Smooth muscle cell (in vitro differentiated cells): Measurements from ENCODE around the gene NRTN. TPM values are rescaled to one million over a fixed set of nuclear protein-coding genes. Genes with fewer than 3 reads are reported as not detected.

Experiments
- DNase-seq: peaks from one replicate; lab custom pipeline; 2025; ENCODE audit not compliant: unreplicated experiment; lab: John Stamatoyannopoulos, UW
- H2AFZ ChIP-seq: fragments of 200-600 bp; sonication (generic); 2 replicates; pipeline ENCODE4 v1.6.0; 2016; ENCODE audit warnings: antibody characterized with exemption, low read depth, mild to moderate bottlenecking
- H3F3A ChIP-seq: fragments of 200-600 bp; sonication (generic); 2 replicates; pipeline ENCODE4 v1.6.0; 2017; ENCODE audit warnings: antibody characterized with exemption, low read depth
- H3K27ac ChIP-seq: fragments of 200-600 bp; sonication (generic); 2 replicates; pipeline ENCODE4 v1.5.1; 2016; ENCODE audit warnings: low read depth, mild to moderate bottlenecking
- H3K27me3 ChIP-seq: fragments of 200-600 bp; sonication (generic); 2 replicates; pipeline ENCODE4 v1.6.1; 2016; ENCODE audit warnings: low read depth, mild to moderate bottlenecking
- H3K36me3 ChIP-seq: fragments of 200-600 bp; sonication (generic); 2 replicates; pipeline ENCODE4 v1.5.1; 2016; ENCODE audit warnings: low read depth
- H3K4me1 ChIP-seq: fragments of 200-600 bp; sonication (generic); 2 replicates; pipeline ENCODE4 v1.5.1; 2016; ENCODE audit warnings: low read depth
- H3K4me2 ChIP-seq: fragments of 200-600 bp; sonication (generic); 2 replicates; pipeline ENCODE4 v1.6.0; 2016; ENCODE audit warnings: mild to moderate bottlenecking
- H3K4me3 ChIP-seq: fragments of 200-600 bp; sonication (generic); 2 replicates; pipeline ENCODE4 v1.5.1; 2016; ENCODE audit warnings: mild to moderate bottlenecking
- H3K79me2 ChIP-seq: fragments of 200-600 bp; sonication (generic); 2 replicates; pipeline ENCODE4 v1.6.0; 2016; ENCODE audit warnings: low read depth, mild to moderate bottlenecking
- H3K9ac ChIP-seq: fragments of 200-600 bp; sonication (generic); 2 replicates; pipeline ENCODE4 v1.6.0; 2016; ENCODE audit warnings: low read depth
- H3K9me3 ChIP-seq: fragments of 200-600 bp; sonication (generic); replicated peaks from 2 replicates; pipeline ENCODE4 v1.5.1; 2016; ENCODE audit warnings: low read depth
- H4K20me1 ChIP-seq: fragments of 200-600 bp; sonication (generic); 2 replicates; pipeline ENCODE4 v1.6.0; 2016; ENCODE audit warnings: low read depth
- WGBS: methylation state at CpG from one replicate; pipeline ENCODE4 v1.1.7; 2016; ENCODE audit warnings: low lambda C conversion rate; 5-methylcytosine and 5-hydroxymethylcytosine counted together
- polyA plus RNA-seq: library from polyadenylated mRNA; unstranded; fragments of >200 nt; fragmentation: Nextera tagmentation; extraction: Ambion mirVana; gene quantifications from 2 replicates; pipeline ENCODE4 v1.2.1, GENCODE V29; 2016
- total RNA-seq: library from RNA; depleted of rRNA; stranded (reverse); fragments of >200 nt; gene quantifications from 2 replicates; pipeline ENCODE4 v1.2.3, GENCODE V29; 2014
- TF ChIP-seq, protein P1 (sequence below): fragments of 200-600 bp; sonication (generic); IDR thresholded peaks from 2 replicates; pipeline ENCODE4 v1.5.1; 2017; ENCODE audit warnings: borderline replicate concordance, mild to moderate bottlenecking, antibody characterized with exemption; ENCODE audit not compliant: insufficient read depth, poor library complexity, severe bottlenecking

NRTN gene
- total and polyA plus RNA-seq, 2 experiments from 2014 or later = 2.2 to 5.4 TPM

DNA sequence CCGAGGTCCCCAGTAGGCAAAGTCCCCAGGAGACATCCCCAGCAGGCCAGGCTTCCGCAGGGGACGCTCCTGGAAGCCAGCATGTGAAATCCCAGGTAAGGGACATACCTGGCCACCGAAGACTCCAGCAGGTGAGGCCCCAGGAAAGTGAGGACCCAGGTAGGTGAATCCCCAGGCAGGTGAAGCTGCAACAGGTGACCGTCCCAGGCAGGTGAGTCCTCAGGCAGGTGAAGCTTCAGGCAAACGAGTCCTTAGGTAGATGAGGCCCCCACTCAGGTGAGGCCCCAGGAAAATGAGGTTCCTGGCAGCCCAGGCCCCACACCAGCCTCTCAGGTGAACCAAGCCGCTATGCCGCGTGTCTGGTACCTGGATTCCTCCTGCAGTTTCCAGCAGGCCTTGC, 26.3 kb downstream of the NRTN start:
- TF ChIP-seq, protein P1, sequence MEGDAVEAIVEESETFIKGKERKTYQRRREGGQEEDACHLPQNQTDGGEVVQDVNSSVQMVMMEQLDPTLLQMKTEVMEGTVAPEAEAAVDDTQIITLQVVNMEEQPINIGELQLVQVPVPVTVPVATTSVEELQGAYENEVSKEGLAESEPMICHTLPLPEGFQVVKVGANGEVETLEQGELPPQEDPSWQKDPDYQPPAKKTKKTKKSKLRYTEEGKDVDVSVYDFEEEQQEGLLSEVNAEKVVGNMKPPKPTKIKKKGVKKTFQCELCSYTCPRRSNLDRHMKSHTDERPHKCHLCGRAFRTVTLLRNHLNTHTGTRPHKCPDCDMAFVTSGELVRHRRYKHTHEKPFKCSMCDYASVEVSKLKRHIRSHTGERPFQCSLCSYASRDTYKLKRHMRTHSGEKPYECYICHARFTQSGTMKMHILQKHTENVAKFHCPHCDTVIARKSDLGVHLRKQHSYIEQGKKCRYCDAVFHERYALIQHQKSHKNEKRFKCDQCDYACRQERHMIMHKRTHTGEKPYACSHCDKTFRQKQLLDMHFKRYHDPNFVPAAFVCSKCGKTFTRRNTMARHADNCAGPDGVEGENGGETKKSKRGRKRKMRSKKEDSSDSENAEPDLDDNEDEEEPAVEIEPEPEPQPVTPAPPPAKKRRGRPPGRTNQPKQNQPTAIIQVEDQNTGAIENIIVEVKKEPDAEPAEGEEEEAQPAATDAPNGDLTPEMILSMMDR = no peak
- WGBS = 94% methylated on average over 9 of the region's 9 CpGs
- Histone ChIP-seq H3K9ac (no peak overlapping the region), H3K4me1 (no peaks in the 10 kb centered on the region), H4K20me1 (no peaks in the 10 kb centered on the region), H3K4me2 (no peak overlapping the region), H3K27ac (no peak overlapping the region), H2AFZ (no peak overlapping the region), H3K4me3 (no peak overlapping the region), H3K79me2 (no peaks in the 10 kb centered on the region), H3K9me3 (no peaks in the 10 kb centered on the region), H3K27me3 (no peaks in the 10 kb centered on the region), H3K36me3 (no peaks in the 10 kb centered on the region), H3F3A (no peaks in the 10 kb centered on the region)
- no peak for DNase-seq

- Histone ChIP-seq H3K27me3 (no peaks in the 10 kb centered on the region), H3K79me2 (no peaks in the 10 kb centered on the region)
- WGBS = 92% methylated on average over 22 of the region's 22 CpGs
Measured at GRCh38 chr19:5832061-5832460, 27.2 kb downstream of the NRTN start.

DNA sequence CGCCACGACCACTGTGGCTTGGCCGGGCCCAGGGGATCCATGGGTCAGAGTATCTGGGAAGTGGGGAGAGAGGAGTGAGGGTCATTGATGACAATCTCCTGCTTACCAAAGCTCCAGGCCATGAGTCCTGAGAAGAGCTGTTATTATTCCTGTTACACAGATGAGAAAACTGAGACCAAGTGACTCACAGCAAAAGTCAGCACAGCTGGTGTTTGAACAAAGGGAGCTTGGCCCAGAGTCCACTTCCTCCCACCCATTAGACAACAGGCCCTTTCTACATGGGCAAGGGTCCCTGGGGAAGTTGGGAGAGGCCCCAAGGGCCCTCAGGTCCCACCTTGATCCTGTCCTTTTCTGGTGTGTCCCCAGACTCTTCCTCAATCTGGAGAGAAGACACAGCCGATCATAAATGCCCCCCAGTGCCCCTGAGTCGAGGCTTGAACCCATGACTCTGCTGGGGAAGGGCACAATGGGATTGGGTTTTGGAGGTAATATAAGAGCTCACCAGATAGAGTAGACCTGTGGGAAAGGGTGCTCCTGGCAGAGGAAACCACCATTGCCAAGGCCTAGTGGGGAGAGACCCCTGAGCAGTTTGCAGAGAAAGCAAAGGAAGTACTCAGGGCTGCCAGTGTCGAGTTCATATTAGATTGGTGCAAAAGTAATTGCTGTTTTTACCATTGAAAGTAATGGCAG, 27.8 kb downstream of the NRTN start:
- Histone ChIP-seq H3K9me3 (no peaks in the 10 kb centered on the region), H3K9ac (no peak overlapping the region), H3F3A (no peaks in the 10 kb centered on the region), H2AFZ (no peak overlapping the region), H3K4me1 (no peaks in the 10 kb centered on the region), H3K4me2 (no peak overlapping the region), H3K27ac (no peak overlapping the region), H3K79me2 (no peaks in the 10 kb centered on the region), H4K20me1 (no peaks in the 10 kb centered on the region), H3K27me3 (no peaks in the 10 kb centered on the region), H3K36me3 (no peaks in the 10 kb centered on the region), H3K4me3 (no peak overlapping the region)
- TF ChIP-seq, protein P1 = no peak
- 91% methylated on average over 6 of the region's 6 CpGs for WGBS
- no peak for DNase-seq

More at GRCh38 chr19:5832061-5832460, 27.2 kb downstream of the NRTN start:
- H3K27ac ChIP-seq = no peak overlapping the region
- DNase-seq = no peak
- no peaks in the 10 kb centered on the region for H3K36me3 ChIP-seq
- no peak overlapping the region for H3K9ac ChIP-seq
- H3K4me1 ChIP-seq = no peaks in the 10 kb centered on the region
- H3K4me2 ChIP-seq = no peak overlapping the region
- H2AFZ ChIP-seq = no peak overlapping the region
- H3K9me3 ChIP-seq = no peaks in the 10 kb centered on the region
- no peaks in the 10 kb centered on the region for H3F3A ChIP-seq
- H3K4me3 ChIP-seq = no peak overlapping the region
- TF ChIP-seq, protein P1 = no peak
- H4K20me1 ChIP-seq = no peaks in the 10 kb centered on the region
